Breast epithelium (tissue), 3 donors: ENCODE results near the gene ZFR2.

Experiments used
- CTCF ChIP-seq, 3 donors: fragments of 450-650 bp; IDR thresholded peaks; one replicate each; pipeline ENCODE4 v1.5.1; 2016 to 2017; ENCODE audit warnings: antibody characterized with exemption in 3 of 3, mild to moderate bottlenecking in 3 of 3, moderate library complexity in 3 of 3
- POLR2A ChIP-seq: fragments of 450-650 bp; IDR thresholded peaks from one replicate; pipeline ENCODE4 v1.6.1; 2016; ENCODE audit warnings: antibody characterized with exemption, mild to moderate bottlenecking, moderate library complexity
- POLR2AphosphoS5 ChIP-seq, 3 donors: sonication (generic); formaldehyde crosslinking; IDR thresholded peaks; one replicate each; pipeline ENCODE4 v1.6.1; 2017; ENCODE audit warnings: antibody characterized with exemption in 3 of 3

- TF ChIP-seq POLR2AphosphoS5 (IDR thresholded peaks at IDR 0.05) (no peak), CTCF (IDR thresholded peaks at IDR 0.05) (no peak), POLR2A (no peak)
These were observed 72.5 kb downstream of the ZFR2 start for GRCh38 chr19:3796358-3796757.
